HG02588 (cell line): Measurements from ENCODE around the gene CCP110.
"Not testable (repeated sequence)": the region's sequence is repeated elsewhere in the genome, so short reads cannot be mapped to it uniquely, and the experiment has no call there.

Source experiments
- ATAC-seq: cut with Tn5 transposase; IDR thresholded peaks from one replicate; pipeline ENCODE4 v1.9.1; 2021; ENCODE audit warnings: mild to moderate bottlenecking, moderate library complexity; ENCODE audit not compliant: unreplicated experiment

CCP110 gene

DNA sequence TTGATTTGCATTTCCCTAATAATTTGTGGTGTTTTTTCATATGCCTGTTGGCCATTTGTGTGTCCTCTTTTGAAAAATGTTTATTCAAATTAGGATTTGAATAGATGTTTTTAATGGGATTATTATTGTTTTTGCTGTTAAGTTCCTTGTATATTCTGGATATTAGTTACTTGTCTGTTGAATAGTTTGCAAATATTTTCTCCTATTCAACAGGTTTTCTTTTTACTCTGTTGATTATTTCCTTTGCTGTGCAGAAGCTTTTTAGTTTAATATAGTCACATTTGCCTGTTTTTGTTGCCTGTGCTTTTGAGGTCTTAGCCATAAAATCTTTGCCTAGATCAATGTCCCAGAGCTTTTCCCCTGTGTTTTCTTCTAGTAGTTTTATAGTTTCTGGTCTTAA lies 11.4 kb upstream of the CCP110 start:
- ATAC-seq: no peak

DNA sequence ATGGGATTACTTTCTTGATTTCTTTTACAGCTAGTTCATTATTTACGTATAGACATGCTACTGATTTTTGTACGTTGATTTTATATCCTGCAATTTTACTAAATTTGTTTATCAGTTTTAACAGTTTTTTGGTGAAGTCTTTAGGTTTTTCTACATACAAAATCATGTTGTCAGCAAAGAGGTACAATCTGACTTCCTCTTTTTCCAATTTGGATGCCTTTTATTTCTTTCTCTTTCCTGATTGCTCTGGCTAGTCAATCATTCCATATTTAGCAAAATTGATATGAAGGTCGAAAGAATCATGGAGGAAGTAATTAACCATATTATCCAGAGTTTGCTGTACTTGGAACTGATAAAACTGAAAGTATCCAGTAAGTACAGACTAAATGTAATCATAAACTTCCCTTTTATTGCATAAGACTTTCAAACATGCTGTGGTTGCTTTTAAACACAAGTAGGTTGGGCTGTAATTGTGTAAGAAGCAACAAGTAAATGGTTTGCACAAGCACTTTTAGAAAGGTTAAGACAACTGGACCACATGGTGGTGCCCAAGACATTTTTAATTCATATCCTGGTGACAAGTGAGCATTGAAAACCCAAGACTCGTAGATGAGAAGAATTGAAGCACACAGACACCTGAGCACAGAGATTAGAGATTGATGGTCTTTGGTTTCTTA lies 10.2 kb upstream of the CCP110 start:
- ATAC-seq: no peak

DNA sequence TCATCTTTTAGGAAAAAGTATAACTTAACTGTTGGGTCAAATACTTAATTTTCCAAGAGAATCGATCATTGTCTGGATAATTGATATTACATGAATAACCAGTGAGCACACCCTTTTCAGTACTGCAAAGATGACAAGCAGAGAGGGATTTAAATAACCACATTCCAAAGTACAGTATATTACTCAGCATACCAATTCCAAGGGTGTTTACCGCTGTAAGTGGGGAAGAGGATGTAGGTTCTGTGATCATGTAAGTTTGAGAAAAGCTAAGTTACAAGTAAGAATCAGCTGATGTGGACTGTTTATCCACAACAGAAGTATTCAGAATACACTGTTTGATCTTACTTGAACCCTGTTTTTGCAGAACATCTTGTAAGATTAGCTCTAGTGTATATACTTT lies 8.0 kb upstream of the CCP110 start:
- ATAC-seq: no peak

DNA sequence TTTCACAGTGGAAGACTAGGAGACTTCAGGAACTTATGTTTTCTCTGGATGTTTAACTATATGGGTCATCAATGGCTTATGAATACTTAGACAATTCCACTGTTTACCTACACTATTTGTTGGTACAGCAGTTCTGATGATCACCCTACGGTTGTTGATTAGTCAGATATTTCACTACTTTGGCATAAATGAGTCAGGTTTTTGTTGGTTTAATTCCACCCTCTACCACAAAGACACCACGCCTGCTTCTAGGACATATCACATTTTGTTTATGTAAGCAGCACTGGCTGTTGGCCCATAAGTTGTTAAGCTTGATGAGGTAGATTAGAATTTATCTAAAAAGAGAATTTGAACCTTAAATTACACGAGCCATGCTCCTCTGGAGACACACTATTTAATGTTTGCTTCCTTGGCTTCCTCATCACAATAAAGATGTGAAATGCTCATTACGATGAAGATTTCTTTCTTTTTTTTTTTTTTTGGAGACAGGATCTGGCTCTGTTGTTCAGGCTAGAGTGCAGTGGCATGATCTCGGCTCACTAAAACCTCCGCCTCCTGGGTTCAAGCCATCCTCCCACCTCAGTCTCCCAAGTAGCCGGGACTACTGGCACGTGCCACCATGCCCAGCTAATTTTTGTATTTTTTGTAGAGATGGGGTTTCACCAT lies 6.2 kb upstream of the CCP110 start:
- no peak for ATAC-seq

DNA sequence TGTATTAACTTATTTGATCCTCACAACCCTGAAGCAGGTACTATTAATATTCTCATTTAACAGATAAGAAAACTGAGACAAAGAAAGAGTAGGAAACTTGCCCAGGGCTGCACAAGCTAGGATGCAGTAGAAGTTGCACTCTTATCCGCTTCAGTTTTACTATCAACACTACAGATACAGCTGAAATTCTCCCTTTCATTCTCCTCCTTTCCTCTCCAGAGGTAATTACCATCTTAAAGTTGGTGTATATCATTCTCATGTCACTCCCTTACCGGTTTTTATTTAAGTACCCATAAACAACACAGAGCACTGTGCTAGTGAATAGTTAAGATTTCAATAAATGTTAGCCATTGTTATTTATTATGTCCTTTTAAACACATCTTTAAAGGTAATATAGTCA lies 5.4 kb upstream of the CCP110 start:
- no peak for ATAC-seq

DNA sequence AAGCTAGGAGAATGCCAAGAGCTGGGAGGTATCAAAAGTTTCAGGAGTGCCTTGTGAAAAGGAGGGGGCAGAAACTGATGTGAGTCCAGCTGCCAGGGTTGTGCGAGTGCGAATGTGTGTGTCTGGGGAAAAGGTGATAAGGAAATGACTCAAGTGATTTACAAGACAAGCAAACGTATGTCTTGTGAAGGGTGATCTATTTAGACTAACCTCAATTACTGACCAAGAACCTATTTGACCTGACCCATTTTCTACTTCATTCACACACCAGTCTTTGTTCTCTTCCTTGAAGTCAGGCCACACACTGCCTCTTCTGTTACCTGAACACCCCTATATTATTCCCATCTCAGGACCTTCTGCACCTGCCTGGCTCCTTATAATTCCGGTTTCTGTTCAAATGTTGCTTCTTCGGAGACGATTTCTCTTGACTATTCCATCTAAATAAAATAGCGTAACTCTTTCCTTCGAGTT lies 2.8 kb upstream of the CCP110 start:
- ATAC-seq: no peak

DNA sequence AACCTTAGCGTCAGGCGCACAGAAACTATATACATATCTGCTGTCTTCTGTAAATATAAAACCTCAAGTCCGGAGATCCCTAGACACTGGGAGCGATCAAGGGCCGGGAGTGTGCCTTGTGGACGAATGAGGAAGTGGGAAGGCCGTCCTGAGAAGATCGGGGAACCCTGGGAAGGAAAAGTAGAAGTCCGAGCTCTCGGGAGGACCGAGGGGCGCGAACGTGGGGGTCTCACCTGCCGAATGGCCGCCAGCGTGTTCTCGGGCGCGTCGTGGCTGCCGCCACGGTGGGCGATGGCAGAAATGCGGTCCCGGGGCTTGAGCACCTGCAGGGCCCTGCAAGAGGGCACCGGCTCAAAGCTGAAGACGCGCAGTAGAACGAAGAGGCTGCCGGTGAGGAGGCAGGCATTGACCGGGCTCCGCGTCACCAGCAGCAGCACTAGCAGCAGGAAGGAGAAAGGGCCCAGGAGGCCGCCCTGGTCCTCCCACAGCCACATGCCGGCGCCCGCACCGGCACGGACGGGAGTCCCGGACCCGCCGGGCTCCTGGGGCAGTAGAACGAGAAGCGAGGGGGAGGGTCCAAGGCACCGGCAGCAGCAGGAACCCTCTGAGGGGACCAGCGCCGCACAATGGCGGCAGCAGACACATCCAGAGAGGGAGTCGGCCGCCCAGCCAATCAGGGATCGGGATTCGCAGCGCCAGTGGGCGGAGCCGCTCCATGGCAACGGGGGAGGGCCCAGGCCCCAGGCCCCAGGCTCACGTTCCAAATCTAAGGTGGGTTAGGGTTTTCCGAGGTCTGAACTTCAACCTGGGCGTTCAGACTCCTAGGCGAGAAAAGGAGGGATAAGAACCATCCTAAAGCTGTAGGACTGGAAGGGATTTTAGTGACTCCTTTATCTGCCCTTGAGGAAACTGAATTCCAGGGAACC lies 2.0 kb upstream of the CCP110 start, which contains the start of gene GDE1:
GDE1 (minus strand) TSS at position 628 of the 926 bp plus-strand sequence; CDS start at position 494, 134 bp downstream.
- peak; percentile 71 for ATAC-seq

DNA sequence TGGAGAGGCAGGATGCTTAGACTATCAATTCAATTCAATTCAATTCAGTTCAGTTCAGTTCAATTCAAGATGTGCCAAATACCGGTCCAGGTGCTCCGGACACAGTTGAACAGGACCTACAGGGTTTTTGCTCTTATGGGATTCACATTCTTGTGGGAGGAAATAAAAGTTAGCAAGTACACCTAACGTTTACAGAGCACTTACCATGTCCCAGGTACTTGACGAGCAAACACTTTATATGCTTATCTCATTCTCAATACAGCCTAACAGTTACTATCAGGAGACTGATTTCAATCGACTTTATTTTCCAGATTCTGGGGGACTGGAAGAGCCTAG lies 1.4 kb upstream of the CCP110 start:
- no peak for ATAC-seq

DNA sequence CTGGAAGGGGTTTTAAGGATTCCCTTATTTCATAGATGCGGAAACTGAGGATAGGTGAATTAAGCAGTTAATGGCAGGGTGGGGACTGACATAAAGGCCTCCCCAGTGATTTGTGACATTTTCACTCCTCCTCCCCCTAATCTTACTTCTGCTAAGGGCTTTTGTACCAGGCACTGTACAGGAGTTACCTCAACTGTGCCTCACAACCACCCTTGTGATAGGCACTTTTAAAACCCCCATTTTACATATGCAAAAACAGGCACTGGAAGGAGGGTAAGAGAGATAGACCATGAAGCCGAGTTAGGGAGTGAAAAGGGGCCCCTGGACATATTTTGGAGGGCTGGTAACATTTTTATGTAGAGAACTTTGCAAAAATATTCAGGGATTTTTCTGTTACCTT lies 982 bp upstream of the CCP110 start:
- no peak for ATAC-seq

DNA sequence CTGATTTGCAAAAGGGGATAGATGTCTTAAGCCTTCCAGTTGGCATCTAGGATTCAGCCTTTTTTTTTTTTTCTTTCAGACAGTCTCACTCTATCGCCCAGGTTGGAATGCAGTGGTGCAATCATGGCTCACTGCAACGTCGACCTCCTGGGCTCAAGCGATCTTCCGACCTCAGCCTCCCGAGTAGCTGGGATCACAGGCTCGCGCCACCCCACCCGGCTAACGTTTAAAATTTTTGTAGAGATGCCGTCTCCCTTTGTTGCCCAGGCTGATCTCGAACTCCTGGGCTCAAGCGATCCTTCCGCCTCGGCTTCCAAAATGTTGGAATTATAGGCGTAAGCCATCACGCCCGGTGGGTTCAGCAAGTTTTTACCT lies 571 bp upstream of the CCP110 start:
- no peak for ATAC-seq

DNA sequence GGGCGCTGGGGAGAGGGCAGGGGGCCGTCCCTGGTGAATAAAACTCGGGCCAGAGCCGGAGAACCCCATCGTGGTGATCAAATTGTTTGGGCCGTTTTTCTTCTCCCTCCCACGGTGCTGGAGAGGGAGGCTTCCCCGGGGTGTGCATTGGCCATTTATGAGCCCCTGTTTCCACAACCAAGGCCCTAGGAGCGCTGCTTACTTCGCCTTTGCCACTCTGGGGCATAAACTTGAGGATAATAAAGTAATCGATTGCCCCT lies 544 bp downstream of the CCP110 start:
- ATAC-seq: no peak

DNA sequence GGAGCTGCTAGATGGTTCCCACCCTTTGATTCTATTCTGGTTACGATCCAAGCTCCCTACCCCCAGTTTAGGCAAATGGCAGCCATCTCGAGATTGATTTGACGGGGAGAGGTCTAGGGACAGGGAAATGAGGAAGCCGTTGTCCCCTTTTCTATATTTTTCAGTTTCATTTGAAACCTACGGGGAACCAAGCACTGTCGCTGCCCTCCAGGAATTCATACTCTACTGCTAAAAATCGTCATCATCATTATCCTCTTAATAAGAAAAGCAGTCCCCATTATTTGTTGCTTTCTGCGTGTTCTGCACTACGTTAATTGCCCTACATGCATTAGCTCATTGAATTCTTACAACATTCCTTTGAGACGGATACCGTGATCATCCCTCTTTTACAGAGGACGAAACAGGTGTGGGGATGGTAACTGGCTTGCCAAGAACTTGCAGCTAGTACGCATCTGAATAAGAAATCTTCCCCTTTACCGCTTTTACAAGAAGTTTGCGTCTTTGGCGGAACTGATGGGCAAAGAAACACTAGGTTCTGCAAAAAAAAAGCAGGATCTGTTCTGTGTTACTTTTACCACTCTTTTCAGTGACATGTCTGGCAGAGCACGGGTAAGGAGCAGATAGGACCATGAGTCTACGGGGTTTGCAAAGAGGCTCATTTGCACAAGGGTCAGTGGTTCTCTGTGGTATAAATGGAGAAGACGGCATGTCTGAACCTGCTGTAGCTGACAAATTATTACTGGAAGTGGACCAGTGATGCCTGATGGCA lies 1.1 kb downstream of the CCP110 start:
- ATAC-seq: no peak

DNA sequence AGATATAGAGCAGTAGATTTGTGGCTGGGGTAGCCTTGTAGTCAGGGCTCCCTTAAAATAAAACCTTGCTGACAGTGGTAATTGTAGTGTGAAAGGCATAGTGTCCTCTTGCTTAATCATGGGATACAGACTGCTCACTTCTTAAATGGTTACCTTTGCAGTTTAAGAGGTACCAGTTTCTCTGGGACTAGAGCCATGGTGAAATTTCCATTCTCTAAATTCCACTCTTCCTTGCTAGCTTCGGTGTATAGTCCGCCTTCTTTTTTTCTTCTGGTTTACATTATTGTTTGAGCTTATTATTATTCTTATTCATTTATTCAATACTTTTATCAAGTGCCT lies 1.6 kb downstream of the CCP110 start:
- no peak for ATAC-seq

DNA sequence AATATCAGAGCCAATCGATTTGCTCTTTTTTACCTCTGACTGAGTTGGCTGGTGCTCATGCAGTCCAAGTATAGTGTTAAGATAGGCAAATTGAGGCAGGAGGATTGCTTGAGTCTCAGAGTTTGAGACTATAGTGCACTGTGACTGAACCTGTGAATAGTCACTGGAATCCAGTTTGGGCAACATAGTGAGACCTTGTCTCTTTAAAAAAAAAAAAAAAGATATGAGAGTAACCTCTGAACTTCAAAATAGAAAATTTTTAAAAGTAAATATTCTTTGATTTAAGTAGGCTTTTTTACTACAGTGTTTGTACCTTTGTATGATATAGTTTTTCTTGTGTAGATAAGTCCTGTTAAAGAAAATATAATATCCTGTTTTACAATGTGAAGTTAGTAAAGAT lies 3.4 kb downstream of the CCP110 start:
- ATAC-seq: no peak

DNA sequence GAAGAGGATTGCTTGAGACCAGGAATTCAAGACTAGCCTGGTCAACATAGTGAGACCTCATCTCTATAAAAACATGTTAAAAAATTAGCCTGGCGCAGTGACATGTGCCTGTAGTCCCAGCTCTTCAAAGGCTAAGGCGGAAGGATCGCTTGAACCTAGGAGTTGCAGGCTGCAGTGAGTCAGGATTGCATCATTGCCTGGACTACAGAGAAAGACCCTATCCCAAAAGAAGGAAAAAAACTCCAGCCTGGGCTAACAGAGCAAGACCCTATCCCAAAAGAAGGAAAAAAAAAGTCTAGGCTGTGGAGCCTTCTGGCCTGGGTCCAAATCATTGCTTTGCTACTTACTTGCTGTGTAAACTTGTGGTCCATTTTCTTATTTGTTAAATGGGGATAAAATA lies 4.9 kb downstream of the CCP110 start:
- ATAC-seq: no peak

DNA sequence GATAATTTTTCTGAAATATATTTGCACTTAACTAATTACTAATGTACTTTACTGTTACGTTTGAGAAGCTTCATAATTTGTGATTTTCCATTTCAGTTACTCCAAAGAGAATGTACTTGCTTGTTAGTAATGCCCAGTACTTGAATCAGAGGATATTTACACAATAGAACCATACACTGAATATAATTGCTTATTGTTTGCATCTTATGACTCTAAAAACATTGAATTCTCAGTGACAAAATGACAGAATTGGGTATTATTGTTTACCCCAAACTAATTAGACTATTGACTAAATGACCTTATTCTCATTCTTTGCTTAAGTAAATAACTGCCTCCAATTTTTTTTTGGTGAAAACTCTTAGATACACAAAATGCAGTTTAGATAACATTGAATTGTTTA lies 8.9 kb downstream of the CCP110 start:
- ATAC-seq: no peak

DNA sequence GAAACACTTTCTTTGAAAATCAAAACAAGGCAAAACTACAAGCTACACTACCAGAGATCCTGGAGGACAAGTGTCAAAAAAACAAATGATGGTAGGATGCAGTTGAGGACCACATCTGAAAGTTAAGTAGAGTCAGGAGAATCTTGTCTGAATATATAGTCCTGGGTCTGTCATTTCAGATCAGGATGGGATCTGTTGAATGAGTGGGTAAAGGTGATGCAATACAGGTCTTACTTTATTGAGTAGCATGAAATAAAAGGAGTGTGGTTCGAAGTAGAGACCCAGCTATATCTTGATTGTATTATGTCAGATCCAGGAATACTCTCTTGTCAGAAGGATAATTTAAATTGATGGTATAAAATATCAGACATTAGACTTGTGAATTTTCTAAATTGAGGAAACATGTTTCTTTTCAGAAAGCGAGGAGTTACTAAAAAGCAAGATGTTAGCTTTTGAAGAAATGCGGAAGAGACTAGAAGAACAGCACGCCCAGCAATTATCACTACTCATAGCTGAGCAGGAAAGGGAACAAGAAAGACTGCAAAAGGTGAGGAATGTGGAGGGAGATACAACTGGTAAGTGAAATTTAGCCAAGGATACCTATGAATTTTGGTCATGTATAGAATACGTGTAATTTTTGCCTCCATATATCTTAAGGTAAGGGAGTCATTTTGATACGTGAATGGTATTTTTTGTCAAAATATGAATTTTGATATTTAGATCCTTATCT lies 16.7 kb downstream of the CCP110 start:
- ATAC-seq: no peak

DNA sequence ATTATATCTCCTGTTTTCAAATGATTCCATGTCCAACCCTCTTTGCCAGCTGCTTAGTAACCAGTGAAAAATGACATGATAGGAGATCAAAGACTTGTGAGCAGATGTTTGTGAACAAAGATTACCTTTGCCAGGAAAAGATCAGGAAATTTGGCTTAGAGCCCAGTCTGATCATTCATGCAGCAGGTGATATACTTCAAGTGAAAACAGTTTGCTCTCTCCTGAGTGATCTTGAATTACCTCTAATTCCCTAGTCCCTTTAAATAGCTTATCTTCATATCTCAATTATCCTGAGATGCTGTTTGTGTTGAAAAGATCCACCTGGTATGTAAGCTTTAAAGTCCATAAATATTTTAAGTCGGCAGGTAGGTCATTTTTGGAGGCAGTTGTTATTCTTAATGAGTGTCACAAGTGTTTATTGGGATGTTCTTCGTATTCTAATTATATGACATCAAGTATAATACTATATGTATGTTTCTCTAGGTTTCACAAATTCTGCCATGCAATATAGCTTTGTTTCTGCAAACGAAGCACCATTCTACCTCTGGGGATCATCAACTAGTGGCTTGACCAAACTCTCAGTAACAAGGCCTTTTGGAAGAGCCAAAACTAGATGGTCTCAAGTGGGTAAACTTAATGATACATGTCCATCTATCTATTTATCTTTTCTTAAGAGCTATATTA lies 18.5 kb downstream of the CCP110 start:
- no peak for ATAC-seq

DNA sequence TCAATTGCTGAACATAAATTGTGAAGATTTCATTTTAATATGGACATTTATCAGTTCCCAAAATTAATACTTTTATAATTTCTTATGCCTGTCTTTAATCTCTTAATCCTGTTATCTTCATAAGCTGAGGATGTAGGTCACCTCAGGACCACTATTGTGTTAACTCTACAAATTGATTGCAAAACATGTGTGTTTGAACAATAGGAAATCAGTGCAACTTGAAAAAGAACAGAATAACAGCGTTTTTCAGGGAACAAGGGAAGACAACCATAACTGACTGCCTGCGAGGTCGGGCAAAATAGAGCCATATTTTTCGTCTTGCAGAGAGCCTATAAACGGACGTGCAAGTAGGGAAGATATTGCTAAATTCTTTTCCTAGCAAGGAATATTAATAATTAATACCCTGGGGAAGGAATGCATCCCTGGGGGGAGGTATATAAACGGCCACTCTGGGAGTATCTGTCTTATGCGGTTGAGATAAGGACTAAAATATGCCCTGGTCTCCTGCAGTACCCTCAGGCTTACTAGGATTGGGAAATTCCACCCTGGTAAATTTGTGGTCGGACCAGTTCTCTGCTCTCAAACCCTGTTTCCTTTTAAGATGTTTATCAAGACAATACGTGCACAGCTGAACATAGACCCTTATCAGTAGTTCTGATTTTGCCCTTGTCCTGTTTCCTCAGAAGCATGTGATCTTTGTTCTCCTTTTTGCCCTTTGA lies 19.7 kb downstream of the CCP110 start:
- not testable (repeated sequence) for ATAC-seq

DNA sequence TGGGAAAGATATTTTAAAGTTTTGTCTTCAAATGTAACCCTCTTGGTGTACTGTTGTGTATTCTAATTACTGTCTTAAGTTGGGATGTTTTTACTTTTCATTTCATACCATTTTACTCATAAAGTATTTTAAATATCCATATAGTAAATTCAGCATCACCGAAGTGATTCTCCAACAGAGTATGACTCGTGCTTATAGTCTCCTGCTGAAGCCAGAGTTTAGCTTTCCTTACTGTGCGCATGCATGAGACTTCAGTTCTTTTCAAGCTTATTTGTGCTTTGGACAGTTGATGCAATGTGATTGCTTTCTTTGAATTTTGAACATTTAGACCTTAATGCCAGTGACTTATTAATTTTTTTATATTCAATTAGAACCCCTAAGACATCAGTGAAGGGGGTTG lies 24.4 kb downstream of the CCP110 start:
- ATAC-seq: no peak
